Measurements from ENCODE around the gene CAMK2A. TPM values are rescaled to one million over a fixed set of nuclear protein-coding genes. Genes with fewer than 3 reads are reported as not detected.
"Not testable (repeated sequence)": the region's sequence is repeated elsewhere in the genome, so short reads cannot be mapped to it uniquely, and the experiment has no call there.

Gene CAMK2A
- total RNA-seq, 4 donors from 2014 or later = 0.32 to 0.82 TPM; not detected in 2

DNA sequence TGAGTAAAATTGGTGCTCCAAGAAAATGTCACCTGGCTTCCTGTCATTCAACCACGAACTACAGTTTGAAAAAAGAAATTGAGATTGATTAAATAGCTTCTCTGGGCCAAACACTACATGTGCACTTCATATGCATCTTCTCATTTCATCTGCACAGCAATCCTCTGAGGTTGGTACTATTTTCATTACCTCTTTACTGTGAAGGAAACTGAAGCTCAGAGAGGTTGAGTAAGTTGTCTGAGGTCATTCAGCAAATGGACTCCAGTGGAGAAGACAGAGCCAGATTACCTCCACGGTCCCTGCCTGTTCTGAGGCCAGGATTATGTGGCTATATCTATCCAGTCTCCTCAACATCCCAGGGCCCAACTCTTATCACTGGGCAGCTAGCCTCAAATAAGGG lies 53.3 kb downstream of the CAMK2A start:
- Histone ChIP-seq H3K9me3 (no peaks in the 10 kb centered on the region), H3K4me3 (no peak overlapping the region), H3K4me1 (no peaks in the 10 kb centered on the region), H3K27ac (no peak overlapping the region), H3K36me3 (no peaks in the 10 kb centered on the region), H3K27me3 (no peaks in the 10 kb centered on the region)
- no peak for DNase-seq
- 81 to 90% methylated on average over 1 to 2 of the region's 2 CpGs for WGBS, 2 donors (ENCODE audit: low coverage in 1 of 2)
- intact Hi-C loops (cut with DNase I; ENCODE audit: low total_unique reads) (no loop called here), in situ Hi-C loops (cut with MboI; ENCODE audit: low pct_ligation_motif_present in 1 of 4, low pct_unique_long_range_greater_than_20kb in 1 of 4, low sequenced_read_pairs in 3 of 4) (no loop called here)
- no peak for TF ChIP-seq POLR2AphosphoS5 (IDR thresholded peaks at IDR 0.05)
- no peak for TF ChIP-seq POLR2A (IDR thresholded peaks at IDR 0.05)
- TF ChIP-seq, protein P1, sequence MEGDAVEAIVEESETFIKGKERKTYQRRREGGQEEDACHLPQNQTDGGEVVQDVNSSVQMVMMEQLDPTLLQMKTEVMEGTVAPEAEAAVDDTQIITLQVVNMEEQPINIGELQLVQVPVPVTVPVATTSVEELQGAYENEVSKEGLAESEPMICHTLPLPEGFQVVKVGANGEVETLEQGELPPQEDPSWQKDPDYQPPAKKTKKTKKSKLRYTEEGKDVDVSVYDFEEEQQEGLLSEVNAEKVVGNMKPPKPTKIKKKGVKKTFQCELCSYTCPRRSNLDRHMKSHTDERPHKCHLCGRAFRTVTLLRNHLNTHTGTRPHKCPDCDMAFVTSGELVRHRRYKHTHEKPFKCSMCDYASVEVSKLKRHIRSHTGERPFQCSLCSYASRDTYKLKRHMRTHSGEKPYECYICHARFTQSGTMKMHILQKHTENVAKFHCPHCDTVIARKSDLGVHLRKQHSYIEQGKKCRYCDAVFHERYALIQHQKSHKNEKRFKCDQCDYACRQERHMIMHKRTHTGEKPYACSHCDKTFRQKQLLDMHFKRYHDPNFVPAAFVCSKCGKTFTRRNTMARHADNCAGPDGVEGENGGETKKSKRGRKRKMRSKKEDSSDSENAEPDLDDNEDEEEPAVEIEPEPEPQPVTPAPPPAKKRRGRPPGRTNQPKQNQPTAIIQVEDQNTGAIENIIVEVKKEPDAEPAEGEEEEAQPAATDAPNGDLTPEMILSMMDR (IDR thresholded peaks at IDR 0.05) = no peak
- no peak for TF ChIP-seq EP300 (IDR thresholded peaks at IDR 0.05; ENCODE audit: low read depth)

DNA sequence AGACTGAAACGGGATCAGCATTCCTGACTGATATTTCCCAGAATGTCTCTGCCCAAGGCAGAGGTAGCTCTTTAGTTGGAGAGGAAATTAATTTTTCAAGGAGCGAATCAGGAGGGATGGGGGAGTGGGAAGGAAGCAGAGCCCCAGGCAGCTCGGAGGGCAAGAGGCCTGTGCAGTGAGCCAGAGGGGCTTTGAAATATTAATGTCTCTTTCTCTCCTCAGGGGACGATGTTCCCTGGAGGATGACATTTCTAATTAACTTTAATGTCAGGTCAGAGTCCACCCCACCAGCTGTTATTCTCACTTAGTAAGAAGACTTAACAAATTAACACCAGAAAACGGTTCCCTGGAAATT lies 54.1 kb downstream of the CAMK2A start:
- in situ Hi-C loops (cut with MboI; ENCODE audit: low pct_ligation_motif_present in 1 of 4, low pct_unique_long_range_greater_than_20kb in 1 of 4, low sequenced_read_pairs in 3 of 4) (no loop called here), intact Hi-C loops (cut with DNase I; ENCODE audit: low total_unique reads) (no loop called here)
- Histone ChIP-seq H3K9me3 (no peaks in the 10 kb centered on the region), H3K27ac (no peak overlapping the region), H3K4me1 (no peaks in the 10 kb centered on the region), H3K36me3 (no peaks in the 10 kb centered on the region), H3K27me3 (no peaks in the 10 kb centered on the region), H3K4me3 (no peak overlapping the region)
- 79% methylated on average over 5 of the region's 5 CpGs; no CpG with 5 or more reads in 1 of the 2 donors for WGBS, 2 donors (ENCODE audit: low coverage in 1 of 2)
- DNase-seq = no peak
- TF ChIP-seq POLR2AphosphoS5 (IDR thresholded peaks at IDR 0.05) (no peak), EP300 (IDR thresholded peaks at IDR 0.05; ENCODE audit: low read depth) (no peak), POLR2A (IDR thresholded peaks at IDR 0.05) (no peak)
- TF ChIP-seq, protein P1 (IDR thresholded peaks at IDR 0.05) = no peak

DNA sequence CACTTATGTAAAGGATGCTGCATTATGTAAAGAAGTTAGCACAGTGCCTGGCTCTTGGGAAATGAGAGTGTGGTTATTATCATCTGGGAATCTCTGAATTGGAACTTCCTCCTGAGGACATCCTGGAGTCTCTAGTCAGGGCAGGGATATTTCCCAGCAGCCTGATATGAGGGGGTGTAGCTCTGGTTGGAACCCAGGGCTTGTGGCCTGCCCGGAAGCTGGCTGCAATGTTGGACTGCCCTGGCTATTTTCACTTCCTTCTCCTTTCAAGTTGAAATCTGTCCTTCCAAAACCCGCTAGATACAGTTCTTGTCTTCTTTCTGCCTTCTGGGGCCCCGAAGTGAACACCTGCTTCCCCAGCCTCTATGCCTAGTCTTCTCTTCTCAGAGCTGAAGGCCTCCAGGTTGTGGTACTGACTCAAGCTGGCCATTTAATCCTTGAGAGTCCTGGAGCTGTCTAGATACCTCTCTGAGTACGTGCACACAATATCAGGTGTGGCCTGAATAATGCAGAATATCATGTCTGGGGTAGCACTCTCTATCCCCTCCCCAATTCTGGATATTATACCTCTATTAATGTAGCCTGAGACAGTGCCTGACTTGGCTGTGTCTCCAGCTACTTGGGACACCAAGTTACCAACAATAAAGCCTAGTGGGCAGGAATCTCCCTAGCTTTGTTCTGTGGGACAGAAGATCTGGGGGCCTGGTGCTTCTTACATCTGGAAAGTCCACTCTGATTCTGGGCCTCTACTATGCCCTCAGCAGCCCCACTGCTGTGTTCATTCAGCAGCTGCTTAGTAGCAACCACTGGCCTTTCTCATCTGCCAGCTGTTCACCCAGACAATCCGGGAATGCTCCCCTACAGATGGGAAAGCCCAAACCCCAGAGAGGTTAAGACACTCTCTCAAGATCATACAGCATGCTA lies 54.7 kb downstream of the CAMK2A start:
- in situ Hi-C loops (cut with MboI; ENCODE audit: low pct_ligation_motif_present in 1 of 4, low pct_unique_long_range_greater_than_20kb in 1 of 4, low sequenced_read_pairs in 3 of 4) (no loop called here), intact Hi-C loops (cut with DNase I; ENCODE audit: low total_unique reads) (no loop called here)
- Histone ChIP-seq H3K27me3 (no peaks in the 10 kb centered on the region), H3K9me3 (no peaks in the 10 kb centered on the region), H3K27ac (no peak overlapping the region), H3K36me3 (no peaks in the 10 kb centered on the region), H3K4me3 (no peak overlapping the region), H3K4me1 (no peaks in the 10 kb centered on the region)
- no peak for DNase-seq
- WGBS, 2 donors (ENCODE audit: low coverage in 1 of 2) = 77 to 80% methylated on average over 3 to 5 of the region's 5 CpGs
- TF ChIP-seq POLR2AphosphoS5 (IDR thresholded peaks at IDR 0.05) (no peak), EP300 (IDR thresholded peaks at IDR 0.05; ENCODE audit: low read depth) (no peak), POLR2A (IDR thresholded peaks at IDR 0.05) (no peak)
- TF ChIP-seq, protein P1 (IDR thresholded peaks at IDR 0.05) = no peak

DNA sequence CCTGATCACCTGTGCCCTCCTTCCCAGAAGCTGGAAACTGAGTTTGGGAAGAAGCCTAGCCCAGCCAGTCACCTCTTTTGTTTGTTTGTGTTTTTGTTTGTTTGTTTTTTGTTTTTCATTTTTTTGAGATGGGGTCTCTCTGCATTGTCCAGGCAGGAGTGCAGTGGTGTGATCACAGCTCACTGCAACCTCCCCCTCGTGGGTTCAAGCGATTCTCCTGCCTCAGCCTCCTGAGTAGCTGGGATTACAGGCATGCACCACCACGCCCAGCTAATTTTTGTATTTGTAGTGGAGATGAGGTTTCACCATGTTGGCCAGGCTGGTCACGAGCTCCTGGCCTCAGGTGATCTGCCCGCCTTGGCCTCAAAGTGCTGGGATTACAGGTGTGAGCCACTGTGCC lies 55.9 kb downstream of the CAMK2A start:
- DNase-seq; H3K27me3 ChIP-seq; in situ Hi-C loops (cut with MboI; ENCODE audit: low pct_ligation_motif_present in 1 of 4, low pct_unique_long_range_greater_than_20kb in 1 of 4, low sequenced_read_pairs in 3 of 4); H3K4me3 ChIP-seq; H3K27ac ChIP-seq; H3K9me3 ChIP-seq; intact Hi-C loops (cut with DNase I; ENCODE audit: low total_unique reads); H3K4me1 ChIP-seq; H3K36me3 ChIP-seq: not testable (repeated sequence)
- WGBS, 2 donors (ENCODE audit: low coverage in 1 of 2) = 80 to 87% methylated on average over 2 to 5 of the region's 5 CpGs

Measured in transverse colon (tissue), 4 donors.